Activated T-helper 1 cell treated with Interleukin-2 at 50 U/mL for 16 hours (primary cell): ENCODE measurements around the gene DCP1B.

Experiments
- DNase-seq: peaks from one replicate; pipeline ENCODE4 v3.0.0-alpha.2; 2020; ENCODE audit warnings: low read depth

Gene DCP1B

GRCh38 chr12:2017546-2018337 lies 13.5 kb upstream of the DCP1B start:
- DNase-seq: no peak

- no peak for DNase-seq
Observed at GRCh38 chr12:2016862-2017545, 12.7 kb upstream of the DCP1B start.

GRCh38 chr12:2014231-2014630 lies 10.0 kb upstream of the DCP1B start:
- no peak for DNase-seq

- DNase-seq: no peak
Observed at GRCh38 chr12:2013527-2014223, 9.4 kb upstream of the DCP1B start.

GRCh38 chr12:2013086-2013485 lies 8.8 kb upstream of the DCP1B start:
- DNase-seq: no peak

GRCh38 chr12:2011643-2012607 lies 7.7 kb upstream of the DCP1B start:
- no peak for DNase-seq

- no peak for DNase-seq
Observed at GRCh38 chr12:2009623-2010022, 5.4 kb upstream of the DCP1B start.

GRCh38 chr12:2008677-2009076 lies 4.4 kb upstream of the DCP1B start:
- DNase-seq: no peak

- DNase-seq: no peak
Observed at GRCh38 chr12:2003676-2004112, 563 bp downstream of the DCP1B start.

- DNase-seq: no peak
Observed at GRCh38 chr12:1995205-1995896, 8.9 kb downstream of the DCP1B start.

GRCh38 chr12:1994429-1995143 lies 9.7 kb downstream of the DCP1B start:
- DNase-seq: no peak

- no peak for DNase-seq
Observed at GRCh38 chr12:1993871-1994371, 10.3 kb downstream of the DCP1B start.

- DNase-seq: no peak
Observed at GRCh38 chr12:1993341-1993740, 10.9 kb downstream of the DCP1B start.

- no peak for DNase-seq
Observed at GRCh38 chr12:1992732-1993131, 11.5 kb downstream of the DCP1B start.

- no peak for DNase-seq
Observed at GRCh38 chr12:1989111-1989510, 15.1 kb downstream of the DCP1B start.

GRCh38 chr12:1984759-1985158 lies 19.5 kb downstream of the DCP1B start:
- DNase-seq: no peak

GRCh38 chr12:1980282-1980681 lies 24.0 kb downstream of the DCP1B start:
- no peak for DNase-seq

- DNase-seq: no peak
Observed at GRCh38 chr12:1978078-1978862, 26.0 kb downstream of the DCP1B start.

GRCh38 chr12:1977588-1977987 lies 26.7 kb downstream of the DCP1B start:
- no peak for DNase-seq
